Adrenal gland (tissue), 5 donors: ENCODE data around the gene OXT.

Experiments
- CTCF ChIP-seq, 6 experiments: fragments of 450-650 bp in 4 of 6; fragments of 200-600 bp in 2 of 6; sonication (generic) in 1 of 6; IDR thresholded peaks; 1 replicate in 5 of 6; 2 replicates in 1 of 6; pipeline versions ENCODE4 v1.5.1 to v1.8.0; 2016 to 2021; ENCODE audit warnings: antibody characterized with exemption in 6 of 6, mild to moderate bottlenecking in 2 of 6, moderate library complexity in 1 of 6
- POLR2A ChIP-seq, 2 donors: fragments of 450-650 bp; IDR thresholded peaks; one replicate each; pipeline ENCODE4 v1.6.1; 2017; ENCODE audit warnings: antibody characterized with exemption in 2 of 2, mild to moderate bottlenecking in 2 of 2, moderate library complexity in 1 of 2
- donor health status: DM: no; HTN: no; CAD: no.

GRCh38 chr20:3080939-3081388, 9.5 kb downstream of the OXT start:
- no peak for TF ChIP-seq CTCF (IDR thresholded peaks at IDR 0.05)
- TF ChIP-seq POLR2A (IDR thresholded peaks at IDR 0.05) = peak in 1 of 2 donors; percentile 82
